HCT116 (cell line): ENCODE data around the gene PAX5. TPM values are rescaled to one million over a fixed set of nuclear protein-coding genes. Genes with fewer than 3 reads are reported as not detected.
A peak's percentile ranks its signal among the peaks of the same experiment; 100 is the strongest.

ENCODE experiments used
- ATAC-seq: fragments of 200-7000 bp; cut with Tn5 transposase; 2 replicates; pipeline ENCODE4 v1.9.1; 2020; ENCODE audit warnings: mild to moderate bottlenecking, moderate library complexity
- BruUV-seq: library from RNA; stranded (reverse); fragments of 400-500 nt; replicated peaks from 2 replicates; lab custom pipeline; 2021; lab: Mats Ljungman, UMichigan
- CTCF ChIA-PET: fragments of 300-600 bp; sonication (Branson Sonifier 250); formaldehyde crosslinking; loops from one replicate; lab custom pipeline; 2021; ENCODE audit warnings: antibody characterized with exemption; lab: Charles Lee
- POLR2A ChIA-PET: fragments of 300-600, 350-600 bp; sonication (Branson Sonifier 250); formaldehyde crosslinking; loops from one replicate; lab custom pipeline; 2021; ENCODE audit warnings: antibody characterized with exemption; lab: Charles Lee
- RAD21 ChIA-PET, 2 experiments: fragments of 300-600 bp; sonication (Branson Sonifier 250); formaldehyde crosslinking; loops; one replicate each; lab custom pipeline; 2023; ENCODE audit warnings: low total read pairs in 2 of 2; ENCODE audit not compliant: uncharacterized antibody in 2 of 2, unreplicated experiment in 2 of 2, low non-redundant PET in 1 of 2; lab: Charles Lee
- DNase-seq: peaks from one replicate; pipeline ENCODE4 v3.0.0-alpha.2; 2010; ENCODE audit warnings: low read depth, low spot score
- H2AFZ ChIP-seq: fragments of 200-600 bp; shearing (Covaris generic), sonication (generic); 2 replicates; pipeline ENCODE4 v1.6.1; 2017; ENCODE audit warnings: low read depth, mixed run types, mixed read lengths, antibody characterized with exemption, low read length; ENCODE audit not compliant: poor library complexity, severe bottlenecking
- H3K27ac ChIP-seq: 2 replicates; pipeline ENCODE4 v1.5.1; 2012; ENCODE audit warnings: low read depth, low read length
- H3K27me3 ChIP-seq: fragments of 200-600 bp; sonication (generic); 2 replicates; pipeline ENCODE4 v1.6.1; 2016; ENCODE audit warnings: mixed run types, low read length, mixed read lengths; ENCODE audit not compliant: insufficient read depth
- H3K36me3 ChIP-seq, 2 experiments: fragments of 200-500 bp in 1 of 2; fragments of 200-600 bp in 1 of 2; sonication (Bioruptor generic) in 1 of 2; sonication (generic) in 1 of 2; 2 replicates each; pipeline versions ENCODE4 v1.5.1 to v1.6.1; 2014 to 2016; ENCODE audit warnings: low read length in 2 of 2, inconsistent platforms in 1 of 2, mixed read lengths in 1 of 2, mixed run types in 1 of 2; ENCODE audit not compliant: insufficient read depth in 2 of 2, control insufficient read depth in 1 of 2
- H3K4me1 ChIP-seq, 2 experiments: fragments of 200-600 bp in 1 of 2; sonication (generic) in 1 of 2; 2 replicates each; pipeline versions ENCODE4 v1.5.1 to v1.6.1; 2012 to 2017; ENCODE audit warnings: low read length in 2 of 2, inconsistent platforms in 1 of 2, mild to moderate bottlenecking in 1 of 2, mixed read lengths in 1 of 2, mixed run types in 1 of 2, moderate library complexity in 1 of 2; ENCODE audit not compliant: insufficient read depth in 2 of 2, control insufficient read depth in 1 of 2
- H3K4me2 ChIP-seq: fragments of 200-600 bp; sonication (generic); 2 replicates; pipeline ENCODE4 v1.6.1; 2017; ENCODE audit warnings: mixed run types, low read length, mixed read lengths
- H3K4me3 ChIP-seq, 2 experiments: fragments of 200-600 bp in 1 of 2; sonication (generic) in 1 of 2; replicated peaks in 1 of 2; 2 replicates each; pipeline ENCODE4 v1.5.1; 2011 to 2016; ENCODE audit warnings: low read length in 2 of 2, control low read depth in 1 of 2, low read depth in 1 of 2, mild to moderate bottlenecking in 1 of 2, mixed read lengths in 1 of 2, mixed run types in 1 of 2
- H3K79me2 ChIP-seq: fragments of 200-600 bp; sonication (generic); 2 replicates; pipeline ENCODE4 v1.6.1; 2017; ENCODE audit warnings: mild to moderate bottlenecking, mixed run types, low read length, moderate library complexity, mixed read lengths; ENCODE audit not compliant: insufficient read depth
- H3K9ac ChIP-seq: fragments of 200-600 bp; sonication (generic); 2 replicates; pipeline ENCODE4 v1.6.1; 2016; ENCODE audit warnings: low read length, mixed read lengths
- H3K9me2 ChIP-seq: fragments of 200-600 bp; sonication (generic), shearing (Covaris generic); 2 replicates; pipeline ENCODE4 v1.6.1; 2017; ENCODE audit warnings: mixed run types, mild to moderate bottlenecking, moderate library complexity; ENCODE audit not compliant: insufficient read depth
- H3K9me3 ChIP-seq, 2 experiments: fragments of 200-500 bp in 1 of 2; fragments of 200-600 bp in 1 of 2; sonication (Bioruptor generic) in 1 of 2; sonication (generic) in 1 of 2; 2 replicates each; pipeline ENCODE4 v1.6.1; 2014 to 2017; ENCODE audit warnings: low read length in 2 of 2, mixed read lengths in 2 of 2, inconsistent platforms in 1 of 2, low read depth in 1 of 2, mild to moderate bottlenecking in 1 of 2, mixed run types in 1 of 2, moderate library complexity in 1 of 2; ENCODE audit not compliant: control insufficient read depth in 1 of 2, insufficient read depth in 1 of 2
- H4K20me1 ChIP-seq: fragments of 200-600 bp; sonication (generic), shearing (Covaris generic); 2 replicates; pipeline ENCODE4 v1.6.1; 2017; ENCODE audit warnings: mixed run types, mild to moderate bottlenecking, moderate library complexity; ENCODE audit not compliant: insufficient read depth
- CBX3 ChIP-seq: IDR thresholded peaks from 2 replicates; pipeline ENCODE4 v1.6.1; 2012; ENCODE audit warnings: low read depth
- CEBPB ChIP-seq: IDR thresholded peaks from 2 replicates; pipeline ENCODE4 v1.6.1; 2012; ENCODE audit warnings: low read depth
- EZH2 ChIP-seq: fragments of 200-600 bp; sonication (generic); IDR thresholded peaks from 2 replicates; pipeline ENCODE4 v1.6.1; 2017; ENCODE audit warnings: antibody characterized with exemption, mixed run types
- EZH2phosphoT487 ChIP-seq: fragments of 200-600 bp; IDR thresholded peaks from 2 replicates; pipeline ENCODE4 v1.6.1; 2018; ENCODE audit warnings: antibody characterized with exemption, borderline replicate concordance
- JUND ChIP-seq: IDR thresholded peaks from 2 replicates; pipeline ENCODE4 v1.6.1; 2012
- POLR2AphosphoS5 ChIP-seq: IDR thresholded peaks from 2 replicates; pipeline ENCODE4 v1.6.1; 2011; ENCODE audit warnings: mild to moderate bottlenecking, low read depth, low read length, moderate library complexity
- RAD21 ChIP-seq: IDR thresholded peaks from 2 replicates; pipeline ENCODE4 v1.6.1; 2012; ENCODE audit warnings: low read depth, mild to moderate bottlenecking
- REST ChIP-seq: IDR thresholded peaks from 2 replicates; pipeline ENCODE4 v1.6.1; 2012; ENCODE audit warnings: low read depth
- SP1 ChIP-seq: IDR thresholded peaks from 2 replicates; pipeline ENCODE4 v1.6.1; 2012; ENCODE audit warnings: low read depth
- ZFX ChIP-seq: fragments of 450-650 bp; IDR thresholded peaks from 2 replicates; pipeline ENCODE4 v1.6.1; 2017
- ZNF274 ChIP-seq: fragments of 200-500 bp; sonication (Bioruptor generic); IDR thresholded peaks from 2 replicates; pipeline ENCODE4 v1.6.1; 2014; ENCODE audit warnings: mild to moderate bottlenecking, low read depth, low read length, inconsistent platforms
- intact Hi-C: fragments of 100-400 bp; cut with micrococcal nuclease; formaldehyde crosslinking; loops from 2 replicates; pipeline ENCODE4 v1.10.0; 2022
- total RNA-seq: library from RNA; stranded (reverse); gene quantifications from one replicate; pipeline ENCODE4 v1.2.1, GENCODE V29; 2021; ENCODE audit not compliant: unreplicated experiment
- TF ChIP-seq, protein P1 (sequence below): IDR thresholded peaks from 2 replicates; pipeline ENCODE4 v1.6.1; 2012
- TF ChIP-seq, protein P2 (sequence below): IDR thresholded peaks from 2 replicates; pipeline ENCODE4 v1.6.1; 2012
- TF ChIP-seq, protein P3 (sequence below), 3 experiments: fragments of 200-600 bp in 1 of 3; sonication (generic) in 1 of 3; IDR thresholded peaks in 2 of 3; conservative IDR thresholded peaks in 1 of 3; 2 replicates each; pipeline ENCODE4 v1.5.1; 2012 to 2017; ENCODE audit warnings: low read depth in 2 of 3, low read length in 2 of 3, antibody characterized with exemption in 1 of 3, borderline replicate concordance in 1 of 3, control low read depth in 1 of 3, mild to moderate bottlenecking in 1 of 3, mixed read lengths in 1 of 3, mixed run types in 1 of 3, moderate library complexity in 1 of 3; ENCODE audit not compliant: insufficient read depth in 1 of 3

Gene PAX5
- total RNA-seq, 1 experiment from 2014 or later, result 0.17 TPM

DNA sequence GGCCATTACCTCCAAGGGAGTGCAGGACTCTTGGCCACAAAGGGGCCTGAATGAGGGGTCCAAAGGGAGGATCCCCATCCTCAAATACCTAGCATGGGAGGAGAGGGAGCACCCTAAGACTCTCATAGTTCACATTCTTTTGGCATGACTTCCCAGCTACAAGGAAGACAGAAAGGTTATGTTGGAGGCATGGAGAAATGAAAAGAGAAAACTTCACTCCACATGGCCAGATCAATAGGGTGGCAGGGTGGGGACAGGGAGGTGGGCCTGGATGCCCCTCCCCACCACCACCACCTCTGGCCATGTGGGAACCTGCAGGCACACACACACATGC, 97.6 kb downstream of the PAX5 start:
- POLR2A ChIA-PET, result no interaction called here
- no peak for DNase-seq
- peak overlapping the region; percentile 47 for H3K4me2 ChIP-seq
- intact Hi-C loops, result no loop called here
- TF ChIP-seq ZNF274 (no peak), EZH2 (no peak), POLR2AphosphoS5 (no peak), CBX3 (no peak), JUND (no peak)
- TF ChIP-seq, protein P1, sequence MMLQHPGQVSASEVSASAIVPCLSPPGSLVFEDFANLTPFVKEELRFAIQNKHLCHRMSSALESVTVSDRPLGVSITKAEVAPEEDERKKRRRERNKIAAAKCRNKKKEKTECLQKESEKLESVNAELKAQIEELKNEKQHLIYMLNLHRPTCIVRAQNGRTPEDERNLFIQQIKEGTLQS, result no peak
- H3K36me3 ChIP-seq, result no peaks in the 10 kb centered on the region
- H3K4me1 ChIP-seq, result peaks cover 0 to 14% of the 10 kb centered on the region in 2 experiments; a peak in 2 of 4 replicates
- H3K4me3 ChIP-seq, result no peak overlapping the region
- ATAC-seq, result peak; percentile 52
- no peak overlapping the region for H2AFZ ChIP-seq
- no peak overlapping the region for H3K27ac ChIP-seq
- no peaks in the 10 kb centered on the region for H3K9me2 ChIP-seq
- RAD21 ChIA-PET, result no interaction called here
- H3K9me3 ChIP-seq, result no peaks in the 10 kb centered on the region
- no peak overlapping the region for H3K9ac ChIP-seq
- H4K20me1 ChIP-seq, result no peaks in the 10 kb centered on the region
- CTCF ChIA-PET, result no interaction called here
- no TSS peak for BruUV-seq
- H3K27me3 ChIP-seq, result no peaks in the 10 kb centered on the region
- H3K79me2 ChIP-seq, result no peaks in the 10 kb centered on the region

GRCh38 chr9:36935768-36936497, 98.1 kb downstream of the PAX5 start:
- no peak for DNase-seq
- TF ChIP-seq ZNF274 (no peak), CBX3 (no peak), ZFX (no peak), RAD21 (no peak), EZH2phosphoT487 (no peak), CEBPB (no peak), SP1 (no peak), REST (no peak)
- TF ChIP-seq, protein P1, result no peak
- TF ChIP-seq, protein P2, sequence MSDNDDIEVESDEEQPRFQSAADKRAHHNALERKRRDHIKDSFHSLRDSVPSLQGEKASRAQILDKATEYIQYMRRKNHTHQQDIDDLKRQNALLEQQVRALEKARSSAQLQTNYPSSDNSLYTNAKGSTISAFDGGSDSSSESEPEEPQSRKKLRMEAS, result no peak
- TF ChIP-seq, protein P3, sequence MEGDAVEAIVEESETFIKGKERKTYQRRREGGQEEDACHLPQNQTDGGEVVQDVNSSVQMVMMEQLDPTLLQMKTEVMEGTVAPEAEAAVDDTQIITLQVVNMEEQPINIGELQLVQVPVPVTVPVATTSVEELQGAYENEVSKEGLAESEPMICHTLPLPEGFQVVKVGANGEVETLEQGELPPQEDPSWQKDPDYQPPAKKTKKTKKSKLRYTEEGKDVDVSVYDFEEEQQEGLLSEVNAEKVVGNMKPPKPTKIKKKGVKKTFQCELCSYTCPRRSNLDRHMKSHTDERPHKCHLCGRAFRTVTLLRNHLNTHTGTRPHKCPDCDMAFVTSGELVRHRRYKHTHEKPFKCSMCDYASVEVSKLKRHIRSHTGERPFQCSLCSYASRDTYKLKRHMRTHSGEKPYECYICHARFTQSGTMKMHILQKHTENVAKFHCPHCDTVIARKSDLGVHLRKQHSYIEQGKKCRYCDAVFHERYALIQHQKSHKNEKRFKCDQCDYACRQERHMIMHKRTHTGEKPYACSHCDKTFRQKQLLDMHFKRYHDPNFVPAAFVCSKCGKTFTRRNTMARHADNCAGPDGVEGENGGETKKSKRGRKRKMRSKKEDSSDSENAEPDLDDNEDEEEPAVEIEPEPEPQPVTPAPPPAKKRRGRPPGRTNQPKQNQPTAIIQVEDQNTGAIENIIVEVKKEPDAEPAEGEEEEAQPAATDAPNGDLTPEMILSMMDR (IDR thresholded peaks at IDR 0.05 in 2 of 3, conservative IDR thresholded peaks at IDR 0.05 in 1 of 3; ENCODE audit: borderline replicate concordance in 1 of 3, insufficient read depth in 1 of 3, low read depth in 2 of 3, low read length in 2 of 3), result no peak

More at GRCh38 chr9:36935768-36936497, 98.1 kb downstream of the PAX5 start:
- Histone ChIP-seq H4K20me1 (no peaks in the 10 kb centered on the region), H3K27ac (no peak overlapping the region), H2AFZ (no peak overlapping the region), H3K79me2 (no peaks in the 10 kb centered on the region), H3K4me1 (peaks cover 0 to 14% of the 10 kb centered on the region in 2 experiments; a peak in 2 of 4 replicates), H3K9ac (no peak overlapping the region), H3K36me3 (no peaks in the 10 kb centered on the region), H3K4me3 (no peak overlapping the region), H3K27me3 (no peaks in the 10 kb centered on the region), H3K9me3 (no peaks in the 10 kb centered on the region), H3K9me2 (no peaks in the 10 kb centered on the region), H3K4me2 (peak overlapping the region; percentile 47)
- BruUV-seq, result no TSS peak
- ATAC-seq, result peak; percentile 54; the same call in 1 of the 2 replicates
- POLR2A ChIA-PET, result no interaction called here
- CTCF ChIA-PET, result no interaction called here
- RAD21 ChIA-PET, result no interaction called here
- intact Hi-C loops, result no loop called here
